Transverse colon (tissue), 4 donors: ENCODE results near the gene AHCTF1. TPM values are rescaled to one million over a fixed set of nuclear protein-coding genes. Genes with fewer than 3 reads are reported as not detected.
"Not testable (repeated sequence)": the region's sequence is repeated elsewhere in the genome, so short reads cannot be mapped to it uniquely, and the experiment has no call there.

Experiments
- DNase-seq: peaks from one replicate; pipeline ENCODE4 v3.0.0-alpha.2; 2019
- H3K27ac ChIP-seq, 4 donors: fragments of 200-600 bp; sonication (generic); 2 replicates each; pipeline ENCODE4 v1.5.1; 2016 to 2018; ENCODE audit warnings: inconsistent platforms in 4 of 4
- H3K27me3 ChIP-seq: fragments of 200-600 bp; sonication (generic); 2 replicates; pipeline ENCODE4 v1.5.1; 2017; ENCODE audit warnings: inconsistent platforms
- H3K36me3 ChIP-seq, 4 donors: fragments of 200-600 bp; sonication (generic); 2 replicates each; pipeline ENCODE4 v1.5.1; 2017 to 2019; ENCODE audit warnings: inconsistent platforms in 4 of 4
- H3K4me1 ChIP-seq, 4 donors: fragments of 200-600 bp; sonication (generic); 2 replicates each; pipeline ENCODE4 v1.5.1; 2017 to 2020; ENCODE audit warnings: inconsistent platforms in 4 of 4
- H3K4me3 ChIP-seq, 4 donors: fragments of 200-600 bp; sonication (generic); 1 replicate in 1 of 4; 2 replicates in 3 of 4; pipeline versions ENCODE4 v1.5.1 to v1.6.1; 2017 to 2019; ENCODE audit warnings: inconsistent platforms in 4 of 4
- H3K9me3 ChIP-seq, 2 donors: fragments of 200-600 bp; sonication (generic); 2 replicates each; pipeline ENCODE4 v1.5.1; 2017 to 2019; ENCODE audit warnings: inconsistent platforms in 2 of 2
- CTCF ChIP-seq, 5 experiments: fragments of 200-600 bp in 3 of 5; fragments of 450-650 bp in 2 of 5; sonication (generic) in 3 of 5; IDR thresholded peaks; 1 replicate in 2 of 5; 2 replicates in 3 of 5; pipeline ENCODE4 v1.5.1; 2016 to 2017; ENCODE audit warnings: antibody characterized with exemption in 5 of 5, inconsistent platforms in 3 of 5, mild to moderate bottlenecking in 2 of 5, moderate library complexity in 1 of 5
- EP300 ChIP-seq: sonication (generic); formaldehyde crosslinking; IDR thresholded peaks from one replicate; pipeline ENCODE4 v1.6.1; 2017; ENCODE audit warnings: antibody characterized with exemption, low read depth
- POLR2A ChIP-seq: fragments of 450-650 bp; IDR thresholded peaks from one replicate; pipeline ENCODE4 v1.6.1; 2016; ENCODE audit warnings: antibody characterized with exemption, mild to moderate bottlenecking, moderate library complexity
- POLR2AphosphoS5 ChIP-seq, 3 donors: sonication (generic); formaldehyde crosslinking; IDR thresholded peaks; one replicate each; pipeline ENCODE4 v1.6.1; 2016; ENCODE audit warnings: antibody characterized with exemption in 3 of 3
- WGBS, 2 donors: methylation state at CpG; one replicate each; pipeline ENCODE4 v1.1.5; 2018; ENCODE audit warnings: low coverage in 1 of 2; 5-methylcytosine and 5-hydroxymethylcytosine counted together
- in situ Hi-C, 4 donors: fragments of 200-750 bp; cut with MboI; loops; one replicate each; pipeline versions ENCODE4 v1.15.0 to v1.15.1; 2017; ENCODE audit warnings: low sequenced_read_pairs in 3 of 4, low pct_ligation_motif_present in 1 of 4, low pct_unique_long_range_greater_than_20kb in 1 of 4
- intact Hi-C: fragments of 100-400 bp; cut with DNase I; formaldehyde crosslinking; loops from one replicate; pipeline ENCODE4 v1.15.1; 2023; ENCODE audit warnings: low total_unique reads
- total RNA-seq, 4 donors: library from RNA; depleted of rRNA; stranded (reverse); fragments of >200 nt; gene quantifications; one replicate each; pipeline ENCODE4 v1.1.0, GENCODE V29; 2016

Gene AHCTF1
- total RNA-seq, 4 donors from 2014 or later = 10.0 to 113 (median 34.7) TPM

- Histone ChIP-seq H3K27me3 (no peaks in the 10 kb centered on the region), H3K4me1 (no peaks in the 10 kb centered on the region), H3K36me3 (no peaks in the 10 kb centered on the region), H3K4me3 (no peak overlapping the region), H3K27ac (no peak overlapping the region), H3K9me3 (peaks cover 3 to 6% of the 10 kb centered on the region in 2 donors)
- DNase-seq = no peak
- intact Hi-C loops = no loop called here
- 77 to 93% methylated on average over 5 of the region's 5 CpGs for WGBS, 2 donors
- TF ChIP-seq POLR2AphosphoS5 (IDR thresholded peaks at IDR 0.05) (no peak), POLR2A (no peak)
- in situ Hi-C loops = no loop called here
Measured at GRCh38 chr1:246827396-246827795, 104.4 kb downstream of the AHCTF1 start.

GRCh38 chr1:246825557-246826175 lies 106.1 kb downstream of the AHCTF1 start:
- WGBS, 2 donors = 40 to 100% methylated on average over 1 of the region's 1 CpG
- Histone ChIP-seq H3K9me3 (peaks cover 3 to 6% of the 10 kb centered on the region in 2 donors), H3K27me3 (no peaks in the 10 kb centered on the region), H3K27ac (no peak overlapping the region), H3K4me1 (no peaks in the 10 kb centered on the region), H3K36me3 (no peaks in the 10 kb centered on the region), H3K4me3 (no peak overlapping the region)
- in situ Hi-C loops (no loop called here), intact Hi-C loops (no loop called here)
- DNase-seq = no peak
- no peak for TF ChIP-seq POLR2AphosphoS5 (IDR thresholded peaks at IDR 0.05)
- no peak for TF ChIP-seq CTCF (IDR thresholded peaks at IDR 0.05)
- no peak for TF ChIP-seq EP300
- TF ChIP-seq POLR2A = no peak

GRCh38 chr1:246824541-246824940 lies 107.2 kb downstream of the AHCTF1 start:
- Histone ChIP-seq H3K9me3 (peaks cover 3 to 6% of the 10 kb centered on the region in 2 donors), H3K27ac (no peak overlapping the region), H3K4me1 (no peaks in the 10 kb centered on the region), H3K27me3 (no peaks in the 10 kb centered on the region), H3K4me3 (no peak overlapping the region), H3K36me3 (no peaks in the 10 kb centered on the region)
- 88 to 93% methylated on average over 2 of the region's 2 CpGs for WGBS, 2 donors
- in situ Hi-C loops = no loop called here
- TF ChIP-seq POLR2AphosphoS5 (IDR thresholded peaks at IDR 0.05) (no peak), CTCF (IDR thresholded peaks at IDR 0.05) (no peak), EP300 (no peak), POLR2A (no peak)
- intact Hi-C loops = no loop called here
- no peak for DNase-seq

GRCh38 chr1:246822154-246822553 lies 109.6 kb downstream of the AHCTF1 start:
- in situ Hi-C loops, intact Hi-C loops, DNase-seq: not testable (repeated sequence)

GRCh38 chr1:246820666-246821065 lies 111.1 kb downstream of the AHCTF1 start:
- H3K9me3 ChIP-seq = no peaks in the 10 kb centered on the region
- H3K4me3 ChIP-seq = no peak overlapping the region
- DNase-seq = no peak
- no peaks in the 10 kb centered on the region for H3K36me3 ChIP-seq
- in situ Hi-C loops (no loop called here), intact Hi-C loops (loop anchor here (1.0 kb wide), 1 partner anchor 17 kb away; no protein-coding TSS in a partner anchor)
- TF ChIP-seq EP300 (no peak), POLR2A (no peak), CTCF (IDR thresholded peaks at IDR 0.05) (no peak), POLR2AphosphoS5 (IDR thresholded peaks at IDR 0.05) (no peak)
- no peaks in the 10 kb centered on the region for H3K27me3 ChIP-seq
- no peak overlapping the region for H3K27ac ChIP-seq
- 80 to 85% methylated on average over 5 to 7 of the region's 7 CpGs for WGBS, 2 donors
- no peaks in the 10 kb centered on the region for H3K4me1 ChIP-seq

More at GRCh38 chr1:246822154-246822553, 109.6 kb downstream of the AHCTF1 start:
- H3K9me3 ChIP-seq, H3K4me1 ChIP-seq, H3K27ac ChIP-seq, H3K27me3 ChIP-seq, H3K4me3 ChIP-seq, H3K36me3 ChIP-seq: not testable (repeated sequence)
- 86% methylated on average over 7 of the region's 7 CpGs; no CpG with 5 or more reads in 1 of the 2 donors for WGBS, 2 donors

GRCh38 chr1:246817778-246818177 lies 114.0 kb downstream of the AHCTF1 start:
- H3K9me3 ChIP-seq, in situ Hi-C loops, H3K4me1 ChIP-seq, H3K36me3 ChIP-seq, H3K4me3 ChIP-seq, DNase-seq, intact Hi-C loops, H3K27ac ChIP-seq, H3K27me3 ChIP-seq: not testable (repeated sequence)
- WGBS, 2 donors = 45 to 48% methylated on average over 3 of the region's 9 CpGs
